EH (cell line): ENCODE results near the gene HIVEP2.

Source experiments
- DNase-seq: peaks from one replicate; pipeline ENCODE4 v3.0.0-alpha.2; 2015; ENCODE audit warnings: low read depth

Gene HIVEP2

GRCh38 chr6:142887517-142887916, 57.5 kb downstream of the HIVEP2 start:
- DNase-seq, result no peak

- DNase-seq, result peak; percentile 48
Measured at GRCh38 chr6:142886431-142887170, 58.4 kb downstream of the HIVEP2 start.

GRCh38 chr6:142885182-142885867, 59.7 kb downstream of the HIVEP2 start:
- peak; percentile 97 for DNase-seq

- no peak for DNase-seq
Measured at GRCh38 chr6:142884214-142885035, 60.6 kb downstream of the HIVEP2 start.

GRCh38 chr6:142883011-142883410, 62.0 kb downstream of the HIVEP2 start:
- peak; percentile 65 for DNase-seq

- DNase-seq, result peak; percentile 53
Measured at GRCh38 chr6:142881761-142882160, 63.2 kb downstream of the HIVEP2 start.

- DNase-seq, result peak; percentile 62
Measured at GRCh38 chr6:142881290-142881689, 63.7 kb downstream of the HIVEP2 start.

- DNase-seq, result no peak
Measured at GRCh38 chr6:142880201-142880600, 64.8 kb downstream of the HIVEP2 start.

GRCh38 chr6:142879527-142879926, 65.4 kb downstream of the HIVEP2 start:
- no peak for DNase-seq

GRCh38 chr6:142879076-142879475, 65.9 kb downstream of the HIVEP2 start:
- DNase-seq, result no peak

- no peak for DNase-seq
Measured at GRCh38 chr6:142878407-142878806, 66.6 kb downstream of the HIVEP2 start.

GRCh38 chr6:142874676-142875075, 70.3 kb downstream of the HIVEP2 start:
- DNase-seq, result no peak

- peak; percentile 34 for DNase-seq
Measured at GRCh38 chr6:142872376-142872775, 72.6 kb downstream of the HIVEP2 start.

GRCh38 chr6:142871910-142872331, 73.1 kb downstream of the HIVEP2 start:
- DNase-seq, result peak; percentile 93

GRCh38 chr6:142870787-142871415, 74.1 kb downstream of the HIVEP2 start:
- DNase-seq, result no peak

GRCh38 chr6:142868917-142869316, 76.1 kb downstream of the HIVEP2 start:
- DNase-seq, result peak; percentile 12

GRCh38 chr6:142867988-142868812, 76.8 kb downstream of the HIVEP2 start:
- no peak for DNase-seq

GRCh38 chr6:142867355-142867801, 77.6 kb downstream of the HIVEP2 start:
- no peak for DNase-seq

GRCh38 chr6:142863981-142864380, 81.0 kb downstream of the HIVEP2 start:
- no peak for DNase-seq

- no peak for DNase-seq
Measured at GRCh38 chr6:142861711-142862110, 83.3 kb downstream of the HIVEP2 start.

GRCh38 chr6:142860498-142860897, 84.5 kb downstream of the HIVEP2 start:
- no peak for DNase-seq
